WTC11 (cell line): ENCODE measurements around the gene SMARCD1. TPM values are rescaled to one million over a fixed set of nuclear protein-coding genes. Genes with fewer than 3 reads are reported as not detected.
A peak's percentile ranks its signal among the peaks of the same experiment; 100 is the strongest.
"Not testable (repeated sequence)": the region's sequence is repeated elsewhere in the genome, so short reads cannot be mapped to it uniquely, and the experiment has no call there.

Source experiments
- ATAC-seq: fragments of 200-7000 bp; cut with Tn5 transposase; 2 replicates; pipeline ENCODE4 v1.10.0; 2021; ENCODE audit warnings: mild to moderate bottlenecking, moderate library complexity
- CTCF ChIA-PET: fragments of 300-600 bp; sonication (Branson Sonifier 250); formaldehyde crosslinking; loops from one replicate; lab custom pipeline; 2021; ENCODE audit warnings: antibody characterized with exemption; lab: Charles Lee
- POLR2A ChIA-PET: fragments of 350-600 bp; sonication (Branson Sonifier 250); formaldehyde crosslinking; loops from one replicate; lab custom pipeline; 2021; ENCODE audit warnings: antibody characterized with exemption; lab: Charles Lee
- DNase-seq: peaks from one replicate; pipeline ENCODE4 v3.0.0; 2021; ENCODE audit warnings: low spot score
- H3K27ac Mint-ChIP-seq: 2 replicates; pipeline ENCODE4 v1.8.0; 2021; ENCODE audit warnings: mixed read lengths
- H3K27me3 Mint-ChIP-seq: 2 replicates; pipeline ENCODE4 v1.8.0; 2021; ENCODE audit warnings: low read depth, mild to moderate bottlenecking, moderate library complexity, mixed read lengths
- H3K36me3 Mint-ChIP-seq: 2 replicates; pipeline ENCODE4 v1.8.0; 2021; ENCODE audit warnings: mixed read lengths
- H3K4me1 Mint-ChIP-seq: 2 replicates; pipeline ENCODE4 v1.8.0; 2022; ENCODE audit warnings: mixed read lengths
- H3K4me3 Mint-ChIP-seq: 2 replicates; pipeline ENCODE4 v1.8.0; 2021; ENCODE audit warnings: mild to moderate bottlenecking, moderate library complexity, mixed read lengths
- H3K9me3 Mint-ChIP-seq: 2 replicates; pipeline ENCODE4 v1.8.0; 2021; ENCODE audit warnings: mixed read lengths
- ATF1 ChIP-seq: sonication (generic); formaldehyde crosslinking; IDR thresholded peaks from 2 replicates; pipeline ENCODE4 v1.8.1; 2023; ENCODE audit warnings: mild to moderate bottlenecking, moderate library complexity, missing genetic modification reagents
- JUN ChIP-seq: sonication (generic); formaldehyde crosslinking; IDR thresholded peaks from 2 replicates; pipeline ENCODE4 v1.8.0; 2023; ENCODE audit warnings: mild to moderate bottlenecking, missing genetic modification reagents
- MXD4 ChIP-seq: fragments of 250-450 bp; sonication (Bioruptor Pico); IDR thresholded peaks from 2 replicates; pipeline ENCODE4 v1.8.0; 2021; ENCODE audit warnings: mild to moderate bottlenecking, moderate library complexity, borderline replicate concordance
- NFE2L1 ChIP-seq: sonication (generic); formaldehyde crosslinking; IDR thresholded peaks from 2 replicates; pipeline ENCODE4 v1.8.1; 2023; ENCODE audit warnings: missing genetic modification reagents
- NR3C1 ChIP-seq: sonication (generic); formaldehyde crosslinking; conservative IDR thresholded peaks from 2 replicates; pipeline ENCODE4 v1.8.1; 2023; ENCODE audit warnings: low read depth, mild to moderate bottlenecking, missing genetic modification reagents
- OVOL2 ChIP-seq: fragments of 250-450 bp; sonication (Bioruptor Pico); IDR thresholded peaks from 2 replicates; pipeline ENCODE4 v1.9.0; 2021; ENCODE audit warnings: mild to moderate bottlenecking, borderline replicate concordance
- PRRX2 ChIP-seq: fragments of 250-450 bp; sonication (Bioruptor Pico); IDR thresholded peaks from 2 replicates; pipeline ENCODE4 v1.8.0; 2021; ENCODE audit warnings: mild to moderate bottlenecking
- ZNF219 ChIP-seq: sonication (generic); formaldehyde crosslinking; IDR thresholded peaks from 2 replicates; pipeline ENCODE4 v1.8.0; 2023; ENCODE audit warnings: missing genetic modification reagents, mild to moderate bottlenecking, borderline replicate concordance
- ZNF396 ChIP-seq: fragments of 250-450 bp; sonication (Bioruptor Pico); IDR thresholded peaks from 2 replicates; pipeline ENCODE4 v1.8.0; 2021; ENCODE audit warnings: mild to moderate bottlenecking, moderate library complexity, borderline replicate concordance
- total RNA-seq: library from RNA; stranded (reverse); gene quantifications from 3 replicates; pipeline ENCODE4 v1.2.3, GENCODE V29; 2021
- TF ChIP-seq, protein P1 (sequence below): sonication (generic); formaldehyde crosslinking; IDR thresholded peaks from 2 replicates; pipeline ENCODE4 v1.8.1; 2023; ENCODE audit warnings: mild to moderate bottlenecking, missing genetic modification reagents
- TF ChIP-seq, protein P2 (sequence below): sonication (generic); formaldehyde crosslinking; IDR thresholded peaks from 2 replicates; pipeline ENCODE4 v1.8.0; 2023; ENCODE audit warnings: missing genetic modification reagents, mild to moderate bottlenecking, borderline replicate concordance
- TF ChIP-seq, protein P3 (sequence below): sonication (generic); formaldehyde crosslinking; IDR thresholded peaks from 2 replicates; pipeline ENCODE4 v1.8.0; 2022; ENCODE audit warnings: missing genetic modification reagents
- TF ChIP-seq, protein P4 (sequence below): fragments of 200-600 bp; IDR thresholded peaks from 2 replicates; pipeline ENCODE4 v1.8.0; 2022; ENCODE audit warnings: antibody characterized with exemption
- TF ChIP-seq, protein P5 (sequence below): sonication (generic); formaldehyde crosslinking; conservative IDR thresholded peaks from 2 replicates; pipeline ENCODE4 v1.8.1; 2023; ENCODE audit warnings: mild to moderate bottlenecking, low read depth, missing genetic modification reagents, moderate library complexity

SMARCD1 gene
- total RNA-seq, 1 experiment from 2014 or later, result 165 TPM

DNA sequence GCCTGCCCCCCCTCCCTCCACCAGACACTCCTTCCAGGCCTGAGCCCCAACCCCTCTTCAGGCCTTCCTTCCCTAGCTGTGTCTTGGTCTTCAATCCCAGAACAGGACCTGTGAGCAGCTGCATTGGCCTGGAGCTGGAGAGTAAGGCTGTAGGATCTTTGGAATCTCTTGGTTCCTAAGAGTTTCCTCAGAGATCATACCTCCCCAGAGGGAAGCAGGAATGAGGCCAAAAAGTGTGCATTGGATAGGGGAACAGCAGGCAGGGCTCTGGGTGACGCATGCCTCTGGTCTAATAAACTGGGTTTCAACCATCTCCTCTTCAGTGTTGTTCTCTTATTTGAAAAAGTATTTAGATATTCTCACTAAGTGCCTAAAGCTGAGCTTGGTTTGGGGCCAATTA, 1.8 kb upstream of the SMARCD1 start:
- ATAC-seq (no peak), DNase-seq (no peak)
- Mint-ChIP-seq H3K9me3 (no peaks in the 10 kb centered on the region), H3K27ac (peak overlapping the region; percentile 60; the same call in 1 of the 2 replicates), H3K4me1 (peaks cover 24% of the 10 kb centered on the region), H3K36me3 (peaks cover 19% of the 10 kb centered on the region), H3K4me3 (peak overlapping the region; percentile 69), H3K27me3 (peaks cover 32% of the 10 kb centered on the region)
- POLR2A ChIA-PET, result no interaction called here
- TF ChIP-seq, protein P1, sequence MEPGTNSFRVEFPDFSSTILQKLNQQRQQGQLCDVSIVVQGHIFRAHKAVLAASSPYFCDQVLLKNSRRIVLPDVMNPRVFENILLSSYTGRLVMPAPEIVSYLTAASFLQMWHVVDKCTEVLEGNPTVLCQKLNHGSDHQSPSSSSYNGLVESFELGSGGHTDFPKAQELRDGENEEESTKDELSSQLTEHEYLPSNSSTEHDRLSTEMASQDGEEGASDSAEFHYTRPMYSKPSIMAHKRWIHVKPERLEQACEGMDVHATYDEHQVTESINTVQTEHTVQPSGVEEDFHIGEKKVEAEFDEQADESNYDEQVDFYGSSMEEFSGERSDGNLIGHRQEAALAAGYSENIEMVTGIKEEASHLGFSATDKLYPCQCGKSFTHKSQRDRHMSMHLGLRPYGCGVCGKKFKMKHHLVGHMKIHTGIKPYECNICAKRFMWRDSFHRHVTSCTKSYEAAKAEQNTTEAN (CRISPR knock-in tag), result no peak
- no peak for TF ChIP-seq JUN (CRISPR knock-in tag)
- TF ChIP-seq, protein P2, sequence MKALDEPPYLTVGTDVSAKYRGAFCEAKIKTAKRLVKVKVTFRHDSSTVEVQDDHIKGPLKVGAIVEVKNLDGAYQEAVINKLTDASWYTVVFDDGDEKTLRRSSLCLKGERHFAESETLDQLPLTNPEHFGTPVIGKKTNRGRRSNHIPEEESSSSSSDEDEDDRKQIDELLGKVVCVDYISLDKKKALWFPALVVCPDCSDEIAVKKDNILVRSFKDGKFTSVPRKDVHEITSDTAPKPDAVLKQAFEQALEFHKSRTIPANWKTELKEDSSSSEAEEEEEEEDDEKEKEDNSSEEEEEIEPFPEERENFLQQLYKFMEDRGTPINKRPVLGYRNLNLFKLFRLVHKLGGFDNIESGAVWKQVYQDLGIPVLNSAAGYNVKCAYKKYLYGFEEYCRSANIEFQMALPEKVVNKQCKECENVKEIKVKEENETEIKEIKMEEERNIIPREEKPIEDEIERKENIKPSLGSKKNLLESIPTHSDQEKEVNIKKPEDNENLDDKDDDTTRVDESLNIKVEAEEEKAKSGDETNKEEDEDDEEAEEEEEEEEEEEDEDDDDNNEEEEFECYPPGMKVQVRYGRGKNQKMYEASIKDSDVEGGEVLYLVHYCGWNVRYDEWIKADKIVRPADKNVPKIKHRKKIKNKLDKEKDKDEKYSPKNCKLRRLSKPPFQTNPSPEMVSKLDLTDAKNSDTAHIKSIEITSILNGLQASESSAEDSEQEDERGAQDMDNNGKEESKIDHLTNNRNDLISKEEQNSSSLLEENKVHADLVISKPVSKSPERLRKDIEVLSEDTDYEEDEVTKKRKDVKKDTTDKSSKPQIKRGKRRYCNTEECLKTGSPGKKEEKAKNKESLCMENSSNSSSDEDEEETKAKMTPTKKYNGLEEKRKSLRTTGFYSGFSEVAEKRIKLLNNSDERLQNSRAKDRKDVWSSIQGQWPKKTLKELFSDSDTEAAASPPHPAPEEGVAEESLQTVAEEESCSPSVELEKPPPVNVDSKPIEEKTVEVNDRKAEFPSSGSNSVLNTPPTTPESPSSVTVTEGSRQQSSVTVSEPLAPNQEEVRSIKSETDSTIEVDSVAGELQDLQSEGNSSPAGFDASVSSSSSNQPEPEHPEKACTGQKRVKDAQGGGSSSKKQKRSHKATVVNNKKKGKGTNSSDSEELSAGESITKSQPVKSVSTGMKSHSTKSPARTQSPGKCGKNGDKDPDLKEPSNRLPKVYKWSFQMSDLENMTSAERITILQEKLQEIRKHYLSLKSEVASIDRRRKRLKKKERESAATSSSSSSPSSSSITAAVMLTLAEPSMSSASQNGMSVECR (CRISPR knock-in tag), result no peak
- TF ChIP-seq ATF1, result no peak
- no peak for TF ChIP-seq MXD4 (CRISPR knock-in tag)
- no peak for TF ChIP-seq NFE2L1 (CRISPR knock-in tag)
- TF ChIP-seq ZNF396 (CRISPR knock-in tag), result no peak
- CTCF ChIA-PET, result interaction anchor here (1.2 to 1.3 kb wide), 4 partner anchors 13 to 116 kb away, joined by 4 to 5 read pairs (median 4); no protein-coding TSS in a partner anchor

DNA sequence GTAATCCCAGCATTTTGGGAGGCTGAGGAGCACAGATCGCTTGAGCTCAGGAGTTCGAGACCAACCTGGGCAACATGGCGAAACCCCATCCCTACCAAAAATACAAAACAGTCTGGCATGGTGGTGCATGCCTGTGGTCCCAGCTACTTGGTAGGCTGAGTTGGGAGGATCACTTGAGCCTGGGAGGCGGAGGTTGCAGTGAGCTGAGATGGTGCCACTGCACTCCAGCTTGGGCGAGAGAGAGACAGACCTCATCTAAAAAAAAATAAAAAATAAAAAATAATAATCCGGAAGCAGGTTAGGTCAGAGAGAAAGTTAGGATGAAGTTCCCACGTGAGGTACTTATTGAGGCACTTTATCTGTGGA, 750 bp upstream of the SMARCD1 start:
- Mint-ChIP-seq H3K4me3 (peak overlapping the region; percentile 89), H3K27me3 (peaks cover 32% of the 10 kb centered on the region), H3K4me1 (peaks cover 24% of the 10 kb centered on the region), H3K36me3 (peaks cover 29% of the 10 kb centered on the region), H3K27ac (peak overlapping the region; percentile 94)
- ChIA-PET CTCF (interaction anchor here (0.6 to 2.6 kb wide), 30 partner anchors 8 to 681 kb away, joined by 3 to 78 read pairs (median 5); partner anchors contain the start of genes CERS5, COX14, GPD1 and TMBIM6), POLR2A (interaction anchor here (0.5 to 1.7 kb wide), 13 partner anchors 14 to 675 kb away, joined by 3 to 14 read pairs (median 4); partner anchors contain the start of genes CERS5, COX14, GPD1 and LIMA1)
- DNase-seq, H3K9me3 Mint-ChIP-seq, ATAC-seq: not testable (repeated sequence)

DNA sequence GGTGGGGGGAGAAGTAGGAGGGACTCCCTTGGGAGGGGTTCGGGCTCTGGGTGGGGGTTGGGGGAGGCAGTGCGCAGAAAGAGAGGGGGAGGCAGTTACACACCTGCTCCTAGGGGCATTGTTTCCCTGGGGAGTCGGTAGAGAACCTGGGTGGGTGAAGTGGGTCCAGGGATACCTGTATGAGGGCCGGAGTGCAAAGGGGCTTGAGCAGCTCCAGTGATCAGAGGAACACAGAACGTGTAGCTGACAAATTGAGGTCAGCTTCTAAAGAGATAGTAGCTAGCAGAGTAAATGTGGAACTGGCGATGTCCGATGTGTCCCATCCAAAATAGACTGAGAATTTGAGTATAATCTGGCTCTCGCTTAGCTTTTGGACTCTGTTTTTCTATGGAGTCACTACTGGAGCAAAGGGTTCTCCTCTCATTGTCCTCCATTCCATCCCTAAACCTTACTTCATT, 502 bp downstream of the SMARCD1 start:
- Mint-ChIP-seq H3K9me3 (no peaks in the 10 kb centered on the region), H3K27ac (peak overlapping the region; percentile 89), H3K4me1 (peaks cover 21% of the 10 kb centered on the region), H3K27me3 (peaks cover 19% of the 10 kb centered on the region), H3K4me3 (peak overlapping the region; percentile 89), H3K36me3 (peaks cover 41% of the 10 kb centered on the region)
- DNase-seq (no peak), ATAC-seq (no peak; the same call in 1 of the 2 replicates)
- ChIA-PET POLR2A (interaction anchor here (1.0 to 1.7 kb wide), 7 partner anchors 16 to 319 kb away, joined by 3 to 14 read pairs (median 4); partner anchors contain the start of genes CERS5, COX14, GPD1 and LIMA1), CTCF (interaction anchor here (0.6 to 2.6 kb wide), 18 partner anchors 12 to 907 kb away, joined by 3 to 78 read pairs (median 6); partner anchors contain the start of genes CERS5, COX14 and TMBIM6)
- TF ChIP-seq NR3C1 (CRISPR knock-in tag) (no peak), ZNF219 (CRISPR knock-in tag) (no peak), PRRX2 (CRISPR knock-in tag) (no peak), OVOL2 (CRISPR knock-in tag) (no peak), ZNF396 (CRISPR knock-in tag) (no peak)
- TF ChIP-seq, protein P3, sequence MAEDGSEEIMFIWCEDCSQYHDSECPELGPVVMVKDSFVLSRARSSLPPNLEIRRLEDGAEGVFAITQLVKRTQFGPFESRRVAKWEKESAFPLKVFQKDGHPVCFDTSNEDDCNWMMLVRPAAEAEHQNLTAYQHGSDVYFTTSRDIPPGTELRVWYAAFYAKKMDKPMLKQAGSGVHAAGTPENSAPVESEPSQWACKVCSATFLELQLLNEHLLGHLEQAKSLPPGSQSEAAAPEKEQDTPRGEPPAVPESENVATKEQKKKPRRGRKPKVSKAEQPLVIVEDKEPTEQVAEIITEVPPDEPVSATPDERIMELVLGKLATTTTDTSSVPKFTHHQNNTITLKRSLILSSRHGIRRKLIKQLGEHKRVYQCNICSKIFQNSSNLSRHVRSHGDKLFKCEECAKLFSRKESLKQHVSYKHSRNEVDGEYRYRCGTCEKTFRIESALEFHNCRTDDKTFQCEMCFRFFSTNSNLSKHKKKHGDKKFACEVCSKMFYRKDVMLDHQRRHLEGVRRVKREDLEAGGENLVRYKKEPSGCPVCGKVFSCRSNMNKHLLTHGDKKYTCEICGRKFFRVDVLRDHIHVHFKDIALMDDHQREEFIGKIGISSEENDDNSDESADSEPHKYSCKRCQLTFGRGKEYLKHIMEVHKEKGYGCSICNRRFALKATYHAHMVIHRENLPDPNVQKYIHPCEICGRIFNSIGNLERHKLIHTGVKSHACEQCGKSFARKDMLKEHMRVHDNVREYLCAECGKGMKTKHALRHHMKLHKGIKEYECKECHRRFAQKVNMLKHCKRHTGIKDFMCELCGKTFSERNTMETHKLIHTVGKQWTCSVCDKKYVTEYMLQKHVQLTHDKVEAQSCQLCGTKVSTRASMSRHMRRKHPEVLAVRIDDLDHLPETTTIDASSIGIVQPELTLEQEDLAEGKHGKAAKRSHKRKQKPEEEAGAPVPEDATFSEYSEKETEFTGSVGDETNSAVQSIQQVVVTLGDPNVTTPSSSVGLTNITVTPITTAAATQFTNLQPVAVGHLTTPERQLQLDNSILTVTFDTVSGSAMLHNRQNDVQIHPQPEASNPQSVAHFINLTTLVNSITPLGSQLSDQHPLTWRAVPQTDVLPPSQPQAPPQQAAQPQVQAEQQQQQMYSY (CRISPR knock-in tag), result no peak
- TF ChIP-seq, protein P4, sequence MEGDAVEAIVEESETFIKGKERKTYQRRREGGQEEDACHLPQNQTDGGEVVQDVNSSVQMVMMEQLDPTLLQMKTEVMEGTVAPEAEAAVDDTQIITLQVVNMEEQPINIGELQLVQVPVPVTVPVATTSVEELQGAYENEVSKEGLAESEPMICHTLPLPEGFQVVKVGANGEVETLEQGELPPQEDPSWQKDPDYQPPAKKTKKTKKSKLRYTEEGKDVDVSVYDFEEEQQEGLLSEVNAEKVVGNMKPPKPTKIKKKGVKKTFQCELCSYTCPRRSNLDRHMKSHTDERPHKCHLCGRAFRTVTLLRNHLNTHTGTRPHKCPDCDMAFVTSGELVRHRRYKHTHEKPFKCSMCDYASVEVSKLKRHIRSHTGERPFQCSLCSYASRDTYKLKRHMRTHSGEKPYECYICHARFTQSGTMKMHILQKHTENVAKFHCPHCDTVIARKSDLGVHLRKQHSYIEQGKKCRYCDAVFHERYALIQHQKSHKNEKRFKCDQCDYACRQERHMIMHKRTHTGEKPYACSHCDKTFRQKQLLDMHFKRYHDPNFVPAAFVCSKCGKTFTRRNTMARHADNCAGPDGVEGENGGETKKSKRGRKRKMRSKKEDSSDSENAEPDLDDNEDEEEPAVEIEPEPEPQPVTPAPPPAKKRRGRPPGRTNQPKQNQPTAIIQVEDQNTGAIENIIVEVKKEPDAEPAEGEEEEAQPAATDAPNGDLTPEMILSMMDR, result no peak
- TF ChIP-seq, protein P5, sequence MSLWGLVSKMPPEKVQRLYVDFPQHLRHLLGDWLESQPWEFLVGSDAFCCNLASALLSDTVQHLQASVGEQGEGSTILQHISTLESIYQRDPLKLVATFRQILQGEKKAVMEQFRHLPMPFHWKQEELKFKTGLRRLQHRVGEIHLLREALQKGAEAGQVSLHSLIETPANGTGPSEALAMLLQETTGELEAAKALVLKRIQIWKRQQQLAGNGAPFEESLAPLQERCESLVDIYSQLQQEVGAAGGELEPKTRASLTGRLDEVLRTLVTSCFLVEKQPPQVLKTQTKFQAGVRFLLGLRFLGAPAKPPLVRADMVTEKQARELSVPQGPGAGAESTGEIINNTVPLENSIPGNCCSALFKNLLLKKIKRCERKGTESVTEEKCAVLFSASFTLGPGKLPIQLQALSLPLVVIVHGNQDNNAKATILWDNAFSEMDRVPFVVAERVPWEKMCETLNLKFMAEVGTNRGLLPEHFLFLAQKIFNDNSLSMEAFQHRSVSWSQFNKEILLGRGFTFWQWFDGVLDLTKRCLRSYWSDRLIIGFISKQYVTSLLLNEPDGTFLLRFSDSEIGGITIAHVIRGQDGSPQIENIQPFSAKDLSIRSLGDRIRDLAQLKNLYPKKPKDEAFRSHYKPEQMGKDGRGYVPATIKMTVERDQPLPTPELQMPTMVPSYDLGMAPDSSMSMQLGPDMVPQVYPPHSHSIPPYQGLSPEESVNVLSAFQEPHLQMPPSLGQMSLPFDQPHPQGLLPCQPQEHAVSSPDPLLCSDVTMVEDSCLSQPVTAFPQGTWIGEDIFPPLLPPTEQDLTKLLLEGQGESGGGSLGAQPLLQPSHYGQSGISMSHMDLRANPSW (CRISPR knock-in tag), result no peak
